Activated T-cell treated with anti-CD3 and anti-CD28 coated beads, Interleukin-2, amount 50 U/mL, for 48 hours (primary cell): ENCODE data around the gene BRI3BP.
"Not testable (repeated sequence)": the region's sequence is repeated elsewhere in the genome, so short reads cannot be mapped to it uniquely, and the experiment has no call there.

Experiments
- DNase-seq, 2 experiments: peaks; one replicate each; pipeline ENCODE4 v3.0.0-alpha.2; 2020

The BRI3BP gene

DNA sequence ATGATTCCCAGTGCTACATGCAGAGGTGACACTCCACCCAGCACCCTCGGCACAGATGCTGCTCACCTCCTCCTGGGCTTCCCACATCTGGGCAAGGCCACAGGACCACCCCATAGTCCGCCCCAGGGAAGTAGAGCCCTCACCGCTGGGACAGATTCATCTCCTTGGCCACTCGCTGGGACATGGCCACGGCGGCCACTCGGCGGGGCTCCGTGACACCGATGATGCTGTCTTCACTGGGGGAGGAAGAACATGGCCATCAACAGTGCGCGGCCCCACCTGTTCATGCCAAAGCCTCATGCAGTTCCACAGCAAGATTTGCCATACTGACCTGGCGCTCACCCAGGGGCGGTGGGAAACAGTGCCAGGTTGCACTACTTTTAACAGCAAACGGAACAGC is 18.2 kb upstream of the BRI3BP start:
- DNase-seq: no peak

- DNase-seq: no peak
Measured at GRCh38 chr12:124976999-124977398, 16.4 kb upstream of the BRI3BP start.

DNA sequence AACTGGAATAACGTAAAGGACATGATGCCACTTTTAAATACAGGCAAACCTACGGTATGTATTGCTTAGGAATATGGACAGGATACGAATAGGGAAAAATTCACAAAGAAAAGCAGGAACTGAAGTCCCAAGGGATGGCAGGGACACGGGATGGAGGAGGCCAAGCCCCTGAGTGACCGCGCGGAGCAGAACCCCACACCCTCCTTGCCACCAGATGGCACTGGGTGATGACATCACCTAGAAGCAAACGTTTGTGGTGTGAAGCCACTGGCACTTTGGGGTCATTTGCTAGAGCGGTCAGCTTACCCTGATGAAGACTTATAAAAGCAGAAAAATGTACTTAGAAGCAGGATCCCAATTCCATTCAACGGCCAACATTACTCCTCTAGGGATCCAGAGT is 13.9 kb upstream of the BRI3BP start:
- DNase-seq: no peak

DNA sequence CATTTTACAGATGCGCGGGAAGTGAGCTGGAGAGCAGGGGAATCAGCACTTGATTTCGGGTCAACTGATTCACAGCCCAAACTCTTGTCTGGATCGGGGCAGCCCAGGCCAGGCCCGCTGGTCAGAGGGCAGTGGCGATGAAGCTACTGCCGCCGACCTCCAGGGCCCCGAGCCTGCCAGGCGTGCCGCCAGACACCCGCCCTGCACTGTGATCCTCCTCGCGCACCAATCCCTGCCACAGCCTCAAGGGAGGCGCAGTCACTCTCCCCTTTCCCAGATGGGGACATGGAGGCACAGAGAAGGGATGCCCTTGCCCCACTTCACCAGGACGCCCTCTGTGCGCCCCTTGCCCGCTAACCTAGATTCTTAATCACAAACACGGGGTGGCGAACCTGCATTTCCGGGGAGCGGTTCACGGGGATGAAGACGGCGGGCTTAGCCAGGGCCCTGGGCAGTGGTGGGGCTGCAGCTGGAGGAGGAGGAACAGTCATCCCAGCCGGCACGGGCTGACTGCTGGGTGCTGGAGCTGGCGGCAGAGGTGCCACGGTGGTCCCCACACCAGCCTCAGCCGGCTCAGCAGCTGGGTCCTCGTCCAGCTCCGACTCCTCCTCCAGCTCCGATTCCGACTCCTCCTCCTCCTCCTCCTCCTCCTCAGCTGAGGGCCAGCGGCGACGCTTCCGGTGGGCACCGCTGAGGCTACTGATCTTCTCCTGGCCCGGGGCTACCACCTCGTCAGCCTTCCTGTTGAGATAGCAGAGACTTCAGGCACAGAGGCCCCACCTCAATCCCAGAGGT is 13.2 kb upstream of the BRI3BP start:
- DNase-seq: no peak

DNA sequence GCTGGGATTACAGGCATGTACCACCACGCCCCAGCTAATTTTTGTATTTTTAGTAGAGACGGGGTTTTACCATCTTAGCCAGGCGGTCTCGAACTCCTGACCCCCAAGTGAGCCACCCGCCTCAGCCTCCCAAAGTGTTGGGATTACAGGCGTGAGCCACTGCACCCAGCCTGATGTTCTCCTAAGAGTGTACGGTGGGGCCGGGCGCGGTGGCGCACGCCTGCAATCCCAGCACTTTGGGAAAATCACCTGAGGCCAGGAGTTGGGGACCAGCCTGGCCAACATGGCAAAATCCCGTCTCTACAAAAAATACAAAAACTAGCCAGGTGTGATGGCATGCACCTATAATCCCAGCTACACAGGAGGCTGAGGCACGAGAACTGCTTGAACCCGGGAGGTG is 6.6 kb upstream of the BRI3BP start:
- DNase-seq: not testable (repeated sequence)

DNA sequence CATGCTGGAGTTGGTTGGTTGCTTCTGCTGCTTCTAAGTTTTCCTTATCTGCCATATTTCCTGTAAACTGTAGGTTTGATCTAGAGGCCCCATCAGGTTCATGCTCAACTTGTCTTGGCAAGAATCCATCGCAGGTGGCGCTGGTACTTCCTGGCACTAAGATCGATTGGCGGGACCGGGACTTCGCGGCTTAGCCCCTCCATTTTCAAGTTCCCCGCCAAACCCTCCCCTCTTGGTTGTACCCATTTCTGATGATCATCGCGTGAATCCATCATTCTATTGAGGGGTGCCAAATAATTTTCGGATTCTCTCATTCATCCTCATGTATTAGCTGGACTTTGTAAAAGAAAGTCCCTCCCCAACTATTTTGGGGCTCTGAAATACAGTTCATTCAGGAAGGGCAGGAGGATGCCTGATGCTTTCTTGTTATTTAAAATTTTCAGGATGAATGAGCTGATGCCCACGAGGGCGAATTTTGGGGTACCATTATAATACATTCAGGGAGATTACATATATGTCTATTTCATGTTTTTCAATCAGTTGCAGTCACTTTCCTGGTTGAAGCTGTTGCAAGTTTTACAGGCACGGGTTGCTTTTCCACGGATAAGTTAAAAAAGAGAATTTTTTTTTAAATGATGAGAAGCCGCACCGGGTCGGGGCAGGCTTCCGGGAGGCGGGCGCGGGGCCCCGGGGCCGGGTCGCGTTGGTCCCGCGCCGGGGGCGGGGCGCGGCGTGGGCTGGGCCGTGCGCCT is 395 bp upstream of the BRI3BP start:
- DNase-seq: peak; percentile 87 to 90

DNA sequence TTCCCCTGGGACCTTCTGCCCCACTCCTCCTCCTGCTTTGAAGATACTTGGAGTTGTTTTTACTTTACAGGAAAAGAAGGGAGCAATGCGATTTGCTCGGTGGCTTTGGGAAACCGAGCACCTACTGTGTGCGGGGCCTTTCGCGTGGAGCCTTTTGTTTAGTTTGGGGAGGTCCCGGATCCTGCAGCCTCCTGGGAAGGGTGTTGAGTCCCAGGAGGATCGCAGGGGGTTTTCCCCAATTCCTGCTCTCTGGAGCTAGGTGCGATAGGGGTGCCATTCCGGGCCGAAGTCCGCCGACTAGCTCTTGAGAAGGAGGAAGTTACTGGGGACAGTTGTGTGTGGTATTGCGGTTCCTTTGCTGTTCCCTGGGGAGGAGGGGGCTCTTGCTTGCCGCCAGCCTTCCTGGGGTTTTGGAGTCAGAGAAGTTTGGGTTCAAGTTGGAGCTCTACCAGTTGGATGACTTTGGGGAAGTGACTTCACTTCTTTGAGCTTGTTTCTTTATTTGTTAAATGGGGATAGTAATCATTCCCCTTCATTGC is 1.1 kb downstream of the BRI3BP start:
- peak in 1 of 2 experiments; percentile 44 for DNase-seq

DNA sequence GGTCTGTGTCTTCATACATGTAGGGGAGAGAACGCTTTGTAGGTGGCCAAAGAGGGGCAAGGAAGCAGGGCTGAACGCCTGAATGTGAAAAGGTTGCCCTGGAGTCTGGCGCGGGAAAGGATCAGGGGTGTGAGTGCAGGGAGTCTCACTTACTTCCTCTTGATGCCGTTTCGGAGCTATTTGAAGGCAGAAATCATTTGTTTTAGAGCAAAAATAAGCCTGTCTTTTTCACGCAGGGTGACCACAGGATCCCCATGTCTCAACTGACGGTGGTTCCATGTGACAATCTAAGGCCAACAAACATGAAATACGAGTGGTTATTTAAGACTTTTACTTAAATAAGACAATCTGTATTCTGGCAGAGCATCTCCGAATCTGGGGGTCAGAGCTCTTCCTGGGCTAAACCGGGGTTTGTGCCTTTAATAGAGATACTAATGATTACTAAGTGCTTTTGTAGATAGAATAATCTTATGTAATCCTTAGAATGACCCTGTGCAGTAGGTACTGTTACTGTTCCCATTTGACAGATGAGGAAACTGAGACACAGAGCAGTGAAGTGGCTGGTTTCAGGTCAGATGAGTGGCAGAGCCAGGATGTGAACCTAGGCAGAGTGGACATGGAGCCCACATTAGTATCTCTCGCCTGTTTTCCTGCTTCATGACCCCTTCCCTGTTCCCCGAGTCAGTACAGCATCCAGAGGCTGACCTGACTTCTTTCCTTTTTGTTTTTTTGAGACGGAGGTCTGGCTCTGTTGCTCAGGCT is 1.9 kb downstream of the BRI3BP start:
- no peak for DNase-seq

- no peak for DNase-seq
Measured at GRCh38 chr12:124998705-124999104, 5.3 kb downstream of the BRI3BP start.

GRCh38 chr12:125001636-125002035 is 8.2 kb downstream of the BRI3BP start:
- no peak for DNase-seq

DNA sequence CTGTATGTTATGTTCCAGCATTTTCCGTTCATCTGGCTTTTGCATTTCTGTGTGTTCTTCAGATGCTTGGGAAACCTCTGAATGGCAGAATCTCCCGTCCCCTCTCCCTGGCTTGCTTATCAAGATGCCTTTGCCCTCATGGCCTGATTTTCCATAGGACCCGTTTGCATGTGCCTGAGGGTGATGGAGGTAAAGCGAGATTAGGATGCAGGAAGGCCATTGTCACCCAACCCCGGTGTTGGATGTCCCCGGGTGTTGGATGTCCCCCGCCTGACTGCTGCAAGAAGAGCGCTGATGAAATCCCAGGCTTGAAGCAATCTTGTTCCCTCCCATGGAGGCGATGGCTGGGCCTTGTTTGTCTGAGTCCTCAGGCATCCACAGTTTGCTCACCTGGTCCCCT is 9.6 kb downstream of the BRI3BP start:
- no peak for DNase-seq

- DNase-seq: no peak
Measured at GRCh38 chr12:125004621-125005020, 11.2 kb downstream of the BRI3BP start.

- no peak for DNase-seq
Measured at GRCh38 chr12:125005652-125006051, 12.2 kb downstream of the BRI3BP start.

DNA sequence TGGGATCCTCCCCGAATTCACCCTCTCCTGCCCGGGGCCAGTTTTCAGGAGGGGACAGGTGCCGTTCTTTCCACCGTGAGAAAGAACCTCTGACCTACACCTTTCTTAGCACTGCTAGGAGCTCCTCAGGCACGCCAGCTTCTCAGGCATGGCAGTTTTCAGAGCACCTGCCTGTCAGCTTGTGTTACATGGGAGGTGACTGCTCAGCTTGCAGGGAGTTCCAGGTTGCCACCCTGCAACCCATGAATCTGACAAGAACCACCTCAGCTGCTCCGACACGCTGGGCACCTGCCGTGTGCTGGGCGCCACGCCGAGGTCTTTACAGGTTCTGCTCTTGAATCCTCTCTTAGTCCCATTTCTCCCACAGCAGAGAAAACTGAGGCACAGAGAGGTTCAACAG is 12.9 kb downstream of the BRI3BP start:
- no peak for DNase-seq

DNA sequence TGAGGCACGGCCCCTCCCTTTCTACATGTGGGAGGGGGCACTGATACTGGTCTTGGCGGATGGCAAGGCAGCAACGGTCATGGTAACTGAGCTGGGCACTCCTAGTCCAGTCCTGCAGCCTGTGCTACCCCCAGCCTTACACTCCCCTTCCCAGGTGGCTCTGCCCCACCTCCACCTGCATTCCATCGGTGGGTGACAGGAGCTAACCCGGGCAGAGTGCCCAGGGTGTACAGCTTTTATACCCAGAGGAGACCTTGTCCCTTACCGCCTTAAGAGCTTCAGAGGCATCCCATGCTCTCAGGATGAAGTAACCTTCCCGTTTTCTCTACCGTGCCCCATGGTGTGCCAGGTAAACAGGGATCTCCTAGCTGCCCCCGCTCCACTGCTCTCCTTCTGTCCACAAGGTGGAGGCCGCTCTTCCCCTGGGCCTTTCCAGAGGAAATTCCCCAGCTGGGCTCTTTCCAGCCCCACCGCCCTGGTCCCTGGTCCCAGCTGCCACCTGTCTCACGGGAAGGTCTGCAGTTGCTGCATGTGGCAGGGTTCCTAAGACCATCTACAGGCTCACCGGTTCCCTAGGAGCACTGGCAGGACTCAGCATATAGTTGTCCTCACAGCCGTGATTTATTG is 20.5 kb downstream of the BRI3BP start:
- no peak for DNase-seq

GRCh38 chr12:125014526-125014925 is 21.1 kb downstream of the BRI3BP start:
- DNase-seq: no peak

DNA sequence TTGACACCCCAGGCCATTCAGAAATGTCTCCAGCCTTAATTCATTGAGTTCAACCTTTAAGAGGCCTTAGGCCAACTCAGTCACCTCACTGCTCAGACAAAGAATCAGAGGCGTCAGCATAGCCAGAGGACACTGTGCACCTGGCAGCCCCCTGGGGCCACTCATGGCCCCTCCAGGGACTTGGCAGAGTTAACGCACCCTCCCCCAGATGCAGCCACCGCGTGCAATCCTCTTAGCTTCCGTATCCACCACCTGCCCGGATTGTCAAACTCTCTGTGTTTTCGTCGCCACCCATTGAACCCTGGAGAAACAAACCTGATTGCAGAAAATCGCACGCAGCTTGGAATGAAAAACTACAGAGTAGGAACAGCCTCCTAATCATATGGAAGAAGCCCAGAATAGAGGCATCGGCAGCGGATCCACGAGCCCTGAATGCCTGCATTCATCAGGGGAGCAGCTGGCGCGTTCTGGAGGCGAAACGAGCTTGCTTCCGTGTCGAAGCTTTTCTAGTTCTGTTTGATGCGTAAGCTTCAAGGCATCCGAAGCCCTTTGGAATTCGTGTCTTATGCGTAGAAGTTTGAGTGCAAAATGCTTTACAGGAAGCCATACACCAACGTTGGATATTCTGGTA is 22.4 kb downstream of the BRI3BP start:
- DNase-seq: no peak

GRCh38 chr12:125017801-125018200 is 24.4 kb downstream of the BRI3BP start:
- DNase-seq: no peak

DNA sequence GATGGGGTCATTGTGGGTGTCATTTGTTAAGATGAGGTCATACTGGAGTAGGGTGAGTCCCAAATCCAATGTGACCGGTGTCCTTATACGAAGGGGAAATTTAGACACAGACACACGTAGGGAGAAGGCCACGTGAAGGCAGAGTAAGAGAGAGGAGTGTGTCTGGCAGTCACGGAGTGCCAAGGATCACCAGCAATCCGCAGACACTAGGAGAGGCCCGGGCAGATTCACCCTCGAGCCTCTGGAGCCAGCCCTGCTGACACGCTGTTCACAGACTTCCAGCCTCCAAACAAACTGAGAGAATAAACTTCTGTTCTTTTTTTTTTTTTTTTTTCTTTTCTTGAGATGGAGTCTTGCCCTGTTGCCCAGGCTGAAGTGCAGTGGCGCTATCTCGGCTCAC is 24.9 kb downstream of the BRI3BP start:
- DNase-seq: no peak

DNA sequence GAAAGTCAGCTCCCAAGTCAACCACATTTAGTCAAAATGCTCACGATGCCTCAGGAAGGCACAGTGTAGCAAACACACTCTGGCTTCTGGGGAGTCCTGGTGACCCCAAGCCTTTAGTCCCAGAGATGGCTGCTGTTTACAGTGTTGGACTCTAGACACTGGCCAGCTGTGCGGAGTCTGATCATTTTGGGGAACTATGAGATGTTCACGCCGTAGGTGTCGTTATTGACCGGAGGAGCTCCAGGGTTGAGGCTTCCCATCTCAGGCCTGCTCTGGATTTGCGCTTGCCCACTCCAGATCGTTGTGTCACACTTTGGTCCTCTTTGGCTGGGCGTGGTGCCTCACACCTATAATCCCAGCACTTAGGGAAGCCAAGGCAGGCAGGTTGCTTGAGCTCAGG is 27.7 kb downstream of the BRI3BP start:
- no peak for DNase-seq

DNA sequence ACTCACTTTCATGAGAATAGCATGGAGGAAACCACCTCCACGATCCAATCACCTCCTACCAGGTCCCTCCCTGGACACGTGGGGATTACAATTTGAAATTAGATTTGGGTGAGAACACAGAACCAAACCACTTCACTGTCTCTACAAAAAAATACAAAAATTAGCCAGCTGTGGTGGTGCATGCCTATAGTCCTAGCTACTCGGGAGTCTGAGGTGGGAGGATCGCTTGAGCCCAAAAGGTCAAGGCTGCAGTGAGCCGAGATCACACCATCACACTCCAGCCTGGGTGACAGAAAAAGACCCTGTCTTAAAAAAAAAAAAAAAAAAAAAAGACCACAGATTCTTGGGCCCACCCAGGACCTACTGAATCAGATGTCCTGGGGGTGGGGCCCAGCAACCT is 28.3 kb downstream of the BRI3BP start:
- no peak for DNase-seq

DNA sequence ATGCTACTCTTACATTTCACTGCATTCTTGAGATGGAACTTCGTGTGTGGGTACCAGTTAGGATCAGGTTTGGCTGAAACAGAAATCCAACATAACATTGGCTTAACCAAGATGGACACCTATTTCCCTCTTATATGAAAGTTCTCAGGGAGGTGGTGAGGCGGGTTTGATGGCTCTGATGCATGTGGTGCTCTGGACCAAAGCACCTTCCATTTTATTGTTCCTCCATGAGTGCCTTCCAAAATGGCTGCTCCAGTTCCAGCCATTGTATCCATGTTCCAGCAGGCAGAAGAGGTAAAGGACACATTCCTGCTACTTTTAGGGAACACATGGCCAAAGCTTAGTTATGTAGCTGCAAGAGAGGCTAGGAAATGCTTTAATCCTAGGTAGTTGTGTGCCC is 29.6 kb downstream of the BRI3BP start:
- DNase-seq: no peak
